GM19324 (cell line): Measurements from ENCODE around the gene CCDC74B.
"Not testable (repeated sequence)": the region's sequence is repeated elsewhere in the genome, so short reads cannot be mapped to it uniquely, and the experiment has no call there.

Experiments
- ATAC-seq: cut with Tn5 transposase; IDR thresholded peaks from one replicate; pipeline ENCODE4 v1.9.1; 2021; ENCODE audit warnings: mild to moderate bottlenecking, moderate library complexity; ENCODE audit not compliant: unreplicated experiment, low FRiP score

CCDC74B gene

DNA sequence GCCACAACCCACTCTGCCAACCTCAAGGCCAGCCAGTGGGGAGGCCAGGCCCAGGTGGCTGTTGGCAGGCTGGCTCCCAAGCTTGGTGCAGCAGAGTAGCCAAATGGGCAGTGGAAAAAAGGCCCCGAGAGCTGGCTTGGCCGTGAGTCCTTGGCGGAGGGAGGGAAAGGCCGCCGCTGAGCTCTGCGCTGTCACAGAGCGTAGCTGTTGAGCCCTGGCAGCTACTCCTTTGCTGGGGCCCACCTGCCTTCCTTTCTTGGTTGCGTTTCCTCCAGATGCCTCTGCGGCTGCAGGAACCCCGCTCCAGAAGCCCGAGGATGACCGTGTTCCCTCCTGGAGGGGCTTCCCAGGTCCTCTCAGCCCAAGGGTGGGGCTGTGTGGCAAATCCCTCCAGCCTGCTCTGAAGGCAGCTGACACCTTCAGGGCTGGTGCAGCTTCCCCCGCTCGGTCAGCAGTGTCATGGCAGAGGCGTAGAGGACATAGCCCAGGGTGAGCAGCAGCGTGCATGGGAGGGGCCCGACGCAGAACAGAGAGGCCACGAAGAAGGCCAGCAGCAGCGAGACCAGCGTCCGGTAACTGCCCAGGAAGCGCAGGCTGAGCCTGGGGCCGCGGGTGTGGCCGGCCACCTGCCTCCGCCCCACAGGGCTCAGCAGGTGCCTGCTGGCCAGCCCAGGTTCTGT lies 7.4 kb upstream of the CCDC74B start:
- ATAC-seq, result not testable (repeated sequence)

DNA sequence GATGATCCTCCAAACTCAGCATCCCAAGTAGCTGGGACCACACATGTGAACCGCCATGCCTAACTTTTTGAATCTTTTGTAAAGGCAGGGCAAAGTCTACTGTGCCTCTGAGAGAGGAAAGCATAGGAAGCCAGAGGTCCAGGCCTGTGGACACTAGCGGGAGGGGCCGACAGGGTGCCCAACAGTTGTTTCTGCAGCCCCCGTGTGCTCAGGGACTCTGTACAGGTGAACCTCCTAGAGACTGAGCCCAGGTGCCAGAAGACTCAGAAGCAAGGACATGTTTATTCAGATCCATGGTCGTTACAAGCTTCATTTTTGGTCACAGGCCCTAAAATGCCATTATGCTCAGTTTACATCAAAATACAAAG lies 6.2 kb upstream of the CCDC74B start:
- not testable (repeated sequence) for ATAC-seq

DNA sequence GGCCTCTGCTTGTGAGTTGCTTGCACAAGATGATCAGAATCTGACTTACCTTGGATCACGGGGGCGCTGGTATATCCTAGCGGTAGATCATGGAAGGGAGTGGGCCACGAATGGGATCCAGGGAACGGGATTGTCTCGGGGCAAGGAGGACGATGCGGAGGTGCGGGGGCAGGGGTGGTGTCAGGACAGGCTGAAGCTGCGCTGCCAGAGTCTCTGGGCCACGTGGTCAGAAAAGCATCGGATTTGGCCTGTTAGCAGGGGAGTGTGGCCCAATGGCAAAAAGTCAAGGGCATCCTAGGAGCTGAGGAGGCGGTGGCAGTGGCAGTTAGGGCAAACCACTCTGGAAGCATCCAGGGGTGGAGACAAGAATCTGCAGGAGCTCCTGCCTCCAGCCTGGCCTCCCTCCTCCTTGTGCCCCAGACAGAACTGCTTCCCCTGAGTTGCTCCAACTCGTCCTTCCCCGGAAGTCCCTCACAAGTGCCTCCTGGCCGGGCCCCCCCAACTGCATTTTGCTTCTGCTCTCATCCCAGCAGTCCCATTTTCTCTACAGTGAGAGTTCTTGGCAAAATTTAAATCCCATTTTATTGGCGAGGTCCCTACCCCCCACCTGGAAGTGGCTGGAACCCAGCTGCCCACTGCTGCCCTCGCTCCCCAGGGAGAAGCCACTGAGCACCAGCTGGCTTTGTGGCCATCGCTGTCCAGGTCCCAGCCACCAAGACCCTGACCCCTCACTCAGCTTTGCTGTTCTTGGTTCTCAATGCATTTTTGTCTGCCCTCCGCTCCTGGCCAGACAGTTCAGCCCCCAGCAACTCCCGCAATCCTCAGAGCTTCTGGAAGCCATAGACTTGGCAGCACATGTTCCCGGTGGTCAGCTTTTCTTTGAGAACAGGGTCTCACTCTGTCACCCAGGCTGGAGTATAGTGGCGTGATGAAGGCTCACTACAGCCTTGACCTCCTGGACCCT lies 5.6 kb upstream of the CCDC74B start:
- no peak for ATAC-seq

DNA sequence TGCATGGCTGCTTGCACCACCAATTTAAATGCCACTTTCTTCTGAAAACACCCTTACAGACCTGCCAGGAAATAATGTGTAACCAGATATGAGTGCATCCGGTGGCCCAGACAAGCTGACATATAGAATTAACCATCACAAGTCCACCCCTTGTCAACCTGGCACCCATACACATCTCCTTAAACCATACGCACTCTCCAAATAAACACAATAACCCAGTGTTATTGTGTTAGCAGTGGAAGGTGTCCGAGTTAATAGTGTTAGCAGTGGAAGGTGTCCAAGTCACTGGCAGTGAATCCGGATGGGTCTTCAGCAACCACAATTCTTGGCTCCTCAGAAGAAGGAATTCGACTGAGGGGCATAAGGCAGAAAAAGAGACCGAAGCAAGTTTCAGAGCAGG lies 3.6 kb upstream of the CCDC74B start:
- ATAC-seq, result not testable (repeated sequence)

DNA sequence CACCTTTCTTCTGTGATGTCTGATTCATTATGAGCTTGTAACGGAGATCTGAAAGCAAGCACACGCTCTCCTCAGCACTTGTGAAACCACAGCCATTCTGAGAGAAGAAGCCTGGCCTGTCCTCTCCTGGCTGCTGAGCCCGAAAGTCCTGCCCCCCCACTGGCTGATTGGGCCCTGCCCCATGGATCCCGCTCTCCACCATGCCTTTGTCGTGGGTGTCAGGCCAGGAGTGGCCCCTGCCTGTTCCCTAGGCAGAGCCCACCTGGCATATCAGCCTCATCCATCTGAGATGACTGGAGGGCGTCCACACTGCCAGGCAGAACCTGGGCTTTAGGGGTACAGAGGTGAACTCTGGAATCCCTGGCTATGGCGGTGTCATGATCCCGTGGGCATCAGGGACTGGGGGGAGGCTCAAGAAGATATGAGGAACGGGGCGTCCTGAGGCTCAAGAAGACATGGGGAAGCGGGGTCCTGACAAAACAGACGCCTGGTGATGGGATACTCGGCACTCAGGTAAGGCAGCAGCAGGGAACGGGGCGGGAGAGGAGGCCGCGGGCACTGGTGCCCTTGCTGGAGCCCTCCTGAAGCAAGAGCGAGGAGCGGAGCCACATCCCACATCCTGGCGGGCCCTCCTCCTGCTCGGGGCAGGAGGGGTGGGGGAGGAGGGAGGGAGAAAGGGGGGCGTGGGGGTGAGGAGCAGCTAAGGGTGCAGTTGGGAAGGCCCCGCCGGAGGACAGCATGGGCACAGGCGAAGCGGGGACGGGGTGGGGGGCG lies 1.5 kb downstream of the CCDC74B start:
- not testable (repeated sequence) for ATAC-seq

DNA sequence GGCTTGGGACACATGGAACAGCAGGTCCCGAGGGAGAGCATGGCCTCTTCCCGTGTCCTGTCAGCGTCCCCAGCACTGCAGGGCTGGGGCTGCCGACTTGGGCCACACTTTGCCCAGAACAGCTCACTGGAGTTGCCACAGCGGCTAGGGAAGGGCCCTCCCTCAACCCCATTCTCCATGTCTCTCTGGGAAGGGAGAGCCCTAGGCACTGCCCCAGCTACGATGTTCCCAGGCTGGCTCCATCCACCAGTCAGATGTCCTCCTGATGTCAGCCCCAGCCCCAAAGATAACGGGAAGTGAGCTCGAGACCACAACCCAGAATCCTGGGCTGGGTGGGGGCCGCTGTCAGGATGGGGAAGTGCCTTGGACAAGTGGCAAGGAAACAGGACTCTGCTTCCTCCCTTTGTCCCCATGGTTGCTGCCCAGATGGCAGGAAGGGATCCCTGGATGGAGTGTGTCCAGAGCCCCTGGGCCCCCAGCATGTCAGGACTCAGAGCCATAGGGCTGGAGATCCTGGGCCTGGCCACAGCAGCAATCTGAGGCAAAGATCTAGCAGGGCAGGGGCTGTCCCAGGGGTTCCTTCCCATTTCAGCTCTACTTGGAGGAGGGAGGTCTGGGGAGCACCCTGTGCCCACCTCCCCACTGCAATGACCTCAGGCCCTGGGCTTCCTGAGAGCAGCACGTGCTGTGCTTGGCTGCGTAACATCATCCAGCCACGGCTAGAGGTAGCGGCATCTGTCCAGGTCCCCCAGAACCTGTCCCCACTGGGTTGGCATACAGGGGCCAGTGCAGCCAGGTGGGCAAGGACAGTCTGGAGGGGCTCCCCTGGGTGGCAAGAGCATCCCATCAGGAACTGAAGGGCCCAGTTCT lies 2.3 kb downstream of the CCDC74B start:
- ATAC-seq, result not testable (repeated sequence)

DNA sequence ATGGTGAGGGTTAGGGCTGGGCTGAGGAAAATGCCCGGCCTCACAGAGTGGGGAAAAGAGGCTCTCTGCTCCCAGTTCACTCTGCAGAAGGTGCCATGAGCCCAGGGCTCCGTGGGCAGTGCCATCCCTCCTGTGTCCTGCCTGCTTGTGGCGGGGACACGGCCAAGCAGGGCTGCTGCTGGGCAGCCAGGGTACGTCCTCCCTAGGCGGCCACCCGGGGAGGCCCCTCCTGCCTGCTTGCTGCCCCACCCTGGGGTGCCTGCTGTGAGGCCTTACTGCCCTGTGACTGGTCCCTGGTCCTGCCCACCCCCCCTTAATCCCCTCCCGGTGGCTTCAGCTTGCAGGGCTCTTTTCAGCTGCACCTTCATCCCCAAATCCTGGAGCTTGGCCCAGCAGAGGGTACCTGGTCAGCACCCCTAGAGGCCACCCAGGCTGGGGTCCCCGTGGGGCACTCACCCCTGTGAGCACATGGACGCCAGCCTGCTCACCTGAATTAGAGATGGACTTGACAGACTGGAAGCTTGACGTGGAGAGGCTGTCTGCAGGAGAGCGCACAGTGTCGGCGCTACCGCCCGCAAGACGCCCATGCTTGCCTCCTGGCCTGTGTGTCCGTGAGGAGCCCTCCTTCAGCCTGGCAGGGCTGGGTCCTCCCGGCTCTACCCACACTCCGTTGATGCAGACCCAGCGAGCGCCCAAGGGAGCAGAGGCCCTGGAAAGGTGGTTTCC lies 3.1 kb downstream of the CCDC74B start:
- not testable (repeated sequence) for ATAC-seq

DNA sequence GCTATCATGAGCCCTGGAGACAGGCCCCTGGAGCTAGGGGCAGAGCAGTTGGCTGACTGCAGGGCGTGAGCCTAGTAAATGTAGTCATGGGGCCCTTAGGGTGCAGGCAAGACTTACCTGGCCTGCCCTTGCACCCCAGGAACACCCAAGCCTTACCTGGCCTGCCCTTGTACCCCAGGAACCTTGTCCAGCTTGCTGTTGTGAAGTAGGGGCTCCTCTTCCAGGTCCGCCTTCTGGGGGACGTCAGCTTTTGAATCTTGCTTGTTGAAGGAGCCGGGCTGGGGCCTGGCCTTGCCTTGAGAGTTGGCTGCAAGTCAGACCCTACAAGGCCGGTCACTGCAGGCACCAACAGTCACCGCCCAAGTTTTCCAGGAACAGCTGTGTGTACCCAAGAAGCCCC lies 3.9 kb downstream of the CCDC74B start:
- not testable (repeated sequence) for ATAC-seq

DNA sequence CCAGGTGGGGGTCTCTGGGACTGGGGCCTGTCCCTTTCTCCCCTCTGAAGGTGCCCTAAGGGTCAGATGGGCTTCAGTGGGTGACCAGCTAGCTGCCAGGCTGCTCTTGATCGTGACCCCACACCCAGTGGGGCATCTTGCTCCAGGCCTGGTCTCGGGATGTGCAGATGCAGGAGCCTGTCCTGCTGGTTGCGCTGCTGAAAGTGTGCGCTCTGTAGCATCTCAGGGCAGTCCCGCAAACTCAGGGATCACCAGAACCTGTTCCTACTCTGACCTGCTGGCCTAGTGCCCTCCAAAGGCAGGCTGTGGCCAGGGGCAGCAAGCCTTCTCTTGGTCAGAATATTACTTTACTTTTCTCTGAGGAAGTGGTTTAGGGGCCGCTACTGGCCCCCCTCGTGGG lies 4.4 kb downstream of the CCDC74B start:
- ATAC-seq, result not testable (repeated sequence)

DNA sequence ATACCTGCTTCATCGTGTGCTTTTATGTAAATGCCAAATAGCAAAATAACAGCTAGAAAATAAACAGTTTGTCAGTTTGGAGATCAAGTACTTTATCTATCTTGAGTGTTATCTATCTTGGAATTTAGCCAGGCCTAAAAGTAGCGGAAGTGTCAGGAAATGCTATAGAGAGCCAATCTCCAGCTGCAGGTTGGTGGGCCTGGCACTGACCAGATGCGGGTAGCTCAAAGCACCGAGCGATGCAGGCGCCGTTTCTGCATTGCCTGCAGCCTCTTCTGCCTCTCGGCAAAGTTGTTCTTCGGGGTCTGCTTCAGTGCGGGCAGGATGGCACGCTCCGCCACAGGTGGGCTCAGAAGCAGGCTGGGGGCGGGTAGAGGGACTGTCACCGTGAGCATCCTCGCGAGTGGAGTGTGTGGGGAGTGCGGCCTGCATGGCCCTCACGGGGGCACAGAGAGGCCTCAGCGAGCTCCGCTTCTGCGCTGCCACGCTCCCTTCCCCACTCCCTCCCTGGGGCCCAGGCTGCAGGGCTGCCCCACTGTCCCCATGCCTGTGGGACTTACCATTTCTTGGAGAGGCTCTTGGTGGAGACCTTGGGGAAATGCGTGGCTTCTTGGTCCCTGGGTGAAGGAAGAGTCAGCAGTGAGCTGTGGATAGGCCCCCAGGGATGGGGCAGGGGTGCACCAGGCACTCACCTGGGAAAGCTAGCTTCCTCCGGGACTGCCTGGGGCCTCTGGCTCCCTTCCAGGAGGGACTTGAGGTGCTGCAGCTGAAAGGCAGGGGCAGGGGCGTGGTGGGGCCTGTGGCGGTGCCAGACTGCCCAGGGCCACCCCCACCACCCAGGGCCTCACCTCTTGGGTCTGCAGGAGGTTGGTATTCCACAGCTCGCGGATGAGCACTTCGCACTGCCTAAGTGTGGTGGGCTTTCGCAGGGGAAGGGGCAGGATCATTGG lies 5.3 kb downstream of the CCDC74B start:
- not testable (repeated sequence) for ATAC-seq

DNA sequence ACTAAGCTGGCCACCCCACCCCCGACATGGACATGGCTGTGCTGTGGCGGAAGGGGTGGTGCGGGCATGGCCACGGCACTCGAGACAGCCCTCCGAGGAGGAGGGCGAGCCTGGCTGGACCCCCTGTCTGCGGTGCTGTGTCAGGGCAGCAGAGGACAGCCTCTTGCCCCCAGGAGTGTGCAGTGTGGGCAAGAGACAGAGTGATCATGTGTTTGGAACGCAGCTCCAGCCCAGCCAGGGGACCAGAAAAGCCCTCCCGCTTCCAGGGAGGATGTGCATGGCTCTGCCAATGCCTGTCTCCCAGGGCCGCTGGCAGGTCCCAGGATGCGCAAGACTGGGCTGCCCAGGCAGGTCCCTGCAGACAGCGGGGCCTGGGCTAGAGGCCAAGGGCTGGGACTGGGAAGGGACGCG lies 6.1 kb downstream of the CCDC74B start:
- ATAC-seq, result not testable (repeated sequence)

DNA sequence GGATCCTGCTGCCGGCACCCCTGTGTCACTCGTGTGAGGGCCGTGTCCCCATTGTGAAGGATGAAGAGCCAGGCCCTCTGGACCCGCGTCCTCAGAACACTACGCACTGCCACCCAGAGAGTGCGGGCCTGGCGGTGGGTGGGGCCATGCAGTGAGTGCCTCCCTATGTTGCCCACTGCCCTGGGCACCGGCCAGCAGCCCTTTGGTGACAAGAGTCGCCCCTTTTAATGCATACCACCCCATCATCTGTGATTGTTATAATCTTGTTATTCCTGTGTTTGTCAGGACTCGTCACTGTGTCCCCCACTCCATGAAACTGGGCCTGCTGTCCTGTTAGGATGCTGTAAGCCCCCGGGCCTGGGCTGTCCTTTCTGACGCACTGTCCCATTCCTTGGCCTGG lies 6.6 kb downstream of the CCDC74B start:
- ATAC-seq, result not testable (repeated sequence)

DNA sequence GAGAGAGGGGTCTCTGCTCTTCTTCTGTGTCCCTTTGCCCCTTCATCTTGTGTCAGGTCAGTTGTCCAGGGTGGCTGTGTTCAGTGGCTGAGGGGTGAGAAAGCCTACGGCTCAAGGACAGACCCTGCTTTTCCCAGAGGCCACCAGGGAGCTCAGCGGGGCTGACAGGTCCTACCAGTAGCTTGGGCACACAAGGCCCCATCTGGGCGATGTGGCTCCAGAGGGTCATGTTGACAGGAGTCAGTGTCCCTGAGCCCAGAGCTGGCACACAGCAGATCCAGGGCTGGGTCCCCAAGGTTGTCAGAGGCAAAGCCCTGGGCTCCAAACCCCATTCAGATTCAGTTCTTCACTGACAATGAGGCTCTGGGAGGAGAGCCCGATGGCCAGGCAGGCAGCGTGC lies 7.8 kb downstream of the CCDC74B start:
- ATAC-seq, result not testable (repeated sequence)

DNA sequence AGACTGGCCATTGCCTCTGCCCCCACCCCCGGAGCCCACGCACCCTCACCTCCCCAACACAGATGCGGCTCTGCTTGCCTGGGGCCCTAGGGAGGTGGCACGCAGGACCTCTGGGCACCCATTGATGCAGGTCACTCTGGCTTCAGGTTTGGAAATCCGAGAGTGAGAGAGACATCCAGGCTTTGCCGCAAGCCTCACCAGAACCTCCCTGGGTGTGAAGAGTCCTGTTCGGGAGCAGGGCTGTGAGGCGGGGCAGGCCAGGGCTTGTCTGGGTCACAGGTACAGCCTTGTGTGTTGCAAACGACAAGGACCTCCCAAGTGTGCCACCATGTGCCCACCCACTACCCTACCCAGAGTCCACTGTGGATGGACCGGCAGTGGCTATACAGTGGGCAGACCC lies 8.4 kb downstream of the CCDC74B start:
- not testable (repeated sequence) for ATAC-seq

DNA sequence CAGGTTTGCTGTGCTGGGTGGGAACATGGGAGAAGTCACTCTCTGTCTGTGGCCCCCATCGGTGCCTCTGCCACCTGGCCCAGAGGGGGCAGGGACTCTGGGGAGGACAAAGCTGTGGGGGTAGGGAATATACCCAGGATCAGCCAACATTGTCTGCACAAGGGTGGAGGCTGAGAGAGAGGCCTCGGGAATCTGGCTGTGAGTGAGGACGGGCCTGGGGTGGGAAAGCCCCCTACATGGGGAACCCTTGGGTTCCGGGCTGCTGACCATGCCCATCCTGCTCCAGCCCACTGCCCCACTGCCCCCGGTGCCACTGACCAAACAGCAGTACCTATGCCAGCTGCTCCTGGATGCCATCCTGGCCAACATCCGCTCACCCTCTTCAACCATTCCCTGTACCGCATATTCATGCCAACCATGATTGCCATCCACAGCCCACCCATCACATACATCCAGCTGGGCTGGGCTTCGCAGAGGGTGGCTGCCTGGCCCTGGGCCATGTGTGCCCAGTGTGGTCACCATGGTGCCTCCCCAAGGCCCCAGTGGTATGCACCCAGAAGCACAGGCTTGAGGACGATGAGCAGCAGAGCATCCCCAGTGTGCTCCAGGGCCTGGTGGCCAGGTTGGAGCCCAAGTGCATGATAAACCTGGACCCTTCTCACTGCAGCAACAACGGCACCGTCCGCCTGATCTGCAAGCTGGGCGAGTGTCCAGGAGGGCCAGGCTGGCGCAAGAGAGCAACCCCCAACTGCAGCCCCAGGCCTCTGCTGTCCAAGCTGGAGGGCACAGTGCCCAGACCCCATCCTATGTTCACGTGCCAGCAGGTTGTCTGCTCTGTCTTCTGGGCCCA lies 9.0 kb downstream of the CCDC74B start:
- no peak for ATAC-seq

DNA sequence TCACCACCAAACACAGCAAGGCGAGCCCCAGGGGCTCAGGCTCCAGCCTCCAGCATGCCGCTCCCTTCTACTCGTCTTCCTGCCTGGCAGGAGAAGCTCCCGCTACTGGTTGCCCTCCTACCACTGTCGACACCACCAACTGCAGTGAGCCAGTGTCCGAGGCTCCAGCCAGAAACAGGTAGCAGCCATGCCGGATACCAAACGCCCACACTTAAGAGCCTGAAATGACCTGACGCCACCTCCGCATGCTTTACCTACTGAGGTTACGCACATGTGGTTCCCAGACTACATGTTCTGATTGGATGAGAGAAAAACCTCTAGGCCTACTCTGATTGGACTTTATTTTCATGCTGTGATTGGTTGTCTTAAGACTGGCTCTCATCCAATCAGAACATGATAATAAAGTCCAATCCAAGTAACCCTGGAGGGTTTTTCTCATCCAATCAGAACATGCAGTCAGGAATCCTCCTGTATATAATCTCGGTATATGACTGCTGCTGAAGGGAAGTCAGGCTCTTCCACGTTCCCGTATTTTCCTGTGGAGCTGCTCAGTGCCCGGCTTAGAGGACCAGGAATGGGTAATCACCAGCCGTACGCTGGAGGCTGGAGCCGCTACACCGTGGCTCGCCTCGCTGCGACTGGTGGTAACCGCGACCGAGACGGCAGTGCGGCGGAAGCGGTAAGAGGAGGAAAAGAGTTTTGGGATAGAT lies 15.6 kb downstream of the CCDC74B start, which contains the start of gene POTEF:
TSS of gene POTEF (minus strand) at position 103 of the 710 bp plus-strand sequence. CDS start 8,707 bp downstream, outside the sequence.
- not testable (repeated sequence) for ATAC-seq
